NCI-H2227 treated with DMSO at 0.1 percent for 48 hours (cell line): ENCODE measurements around the gene ADD2.
"Not testable (repeated sequence)": the region's sequence is repeated elsewhere in the genome, so short reads cannot be mapped to it uniquely, and the experiment has no call there.

Experiments used
- DNase-seq: peaks from one replicate; lab custom pipeline; 2025; lab: John Stamatoyannopoulos, UW

The ADD2 gene

DNA sequence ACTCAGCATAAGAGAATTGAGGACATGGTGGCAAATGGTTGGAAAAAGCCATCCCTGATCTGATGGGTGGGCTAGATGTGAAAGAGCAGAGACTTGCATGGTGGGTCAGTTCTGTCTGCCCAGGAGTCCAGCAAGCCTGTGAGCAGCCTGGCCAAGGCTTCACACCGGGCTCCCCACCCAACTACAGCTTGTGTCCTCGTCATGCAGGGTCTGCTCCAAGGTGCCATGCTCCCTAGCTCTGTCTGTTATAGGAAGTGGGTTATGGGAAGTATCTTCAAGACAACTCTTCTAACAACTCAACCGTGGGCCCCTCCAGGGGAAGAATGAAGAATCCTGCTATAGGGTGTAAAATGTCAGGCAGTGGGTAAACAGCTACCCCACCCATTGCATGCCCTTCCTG lies 97.4 kb downstream of the ADD2 start:
- no peak for DNase-seq

DNA sequence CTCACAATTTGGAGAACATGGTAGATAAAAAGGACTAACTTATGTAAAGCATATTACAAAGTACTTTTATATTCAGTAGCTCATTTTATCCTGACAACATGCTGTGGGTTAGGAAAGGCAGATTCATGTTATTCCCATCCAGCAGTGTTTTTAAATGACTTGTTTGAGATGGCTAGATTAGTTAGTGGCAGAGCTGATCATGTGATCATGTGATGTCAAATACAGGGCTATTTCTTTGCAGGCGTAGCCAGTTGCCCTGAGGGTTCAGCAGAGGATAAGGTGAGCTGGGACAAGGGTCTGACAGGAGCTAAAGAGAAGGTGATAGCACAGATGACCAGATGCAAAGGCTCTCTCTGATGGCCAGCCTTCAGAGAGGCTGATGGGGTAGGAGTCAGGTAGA lies 97.8 kb downstream of the ADD2 start:
- no peak for DNase-seq

DNA sequence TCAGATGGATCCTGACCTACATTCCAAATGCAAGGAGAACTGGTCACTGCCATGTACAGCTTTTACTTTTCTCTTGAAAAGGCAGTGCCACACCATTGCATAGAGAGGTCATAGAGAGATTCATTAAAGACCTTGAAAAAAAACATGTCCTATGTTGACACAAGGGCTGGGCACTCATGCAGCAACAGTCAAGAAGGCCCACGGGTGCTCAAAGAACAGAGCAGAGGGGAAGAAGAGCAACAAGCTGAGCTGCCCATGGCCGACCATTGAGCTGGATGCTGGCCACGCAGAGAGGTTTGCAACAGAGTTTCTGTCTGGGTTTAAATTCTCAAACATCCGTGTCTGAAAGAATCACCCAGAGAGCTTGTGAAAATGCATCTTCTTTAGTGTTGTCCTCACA lies 99.1 kb downstream of the ADD2 start:
- no peak for DNase-seq

DNA sequence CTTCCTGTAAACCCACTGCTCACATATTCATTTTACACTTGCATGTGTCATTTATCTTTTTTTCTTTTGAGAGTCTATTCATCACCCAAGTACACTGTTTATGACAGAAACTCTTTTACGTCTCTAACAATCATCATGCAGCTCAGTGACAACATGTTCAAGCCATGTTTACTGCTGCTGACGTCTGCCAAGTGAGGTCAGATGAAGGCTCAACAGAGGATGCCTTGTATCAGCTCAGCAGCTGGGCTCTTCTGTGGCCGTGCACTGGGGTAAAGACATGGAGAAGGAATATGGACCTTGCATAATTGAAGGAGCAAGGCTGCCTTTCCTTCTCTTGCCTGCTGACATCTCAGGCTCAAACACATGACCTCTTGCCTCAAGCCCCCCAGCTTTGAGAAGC lies 99.6 kb downstream of the ADD2 start:
- DNase-seq = no peak

DNA sequence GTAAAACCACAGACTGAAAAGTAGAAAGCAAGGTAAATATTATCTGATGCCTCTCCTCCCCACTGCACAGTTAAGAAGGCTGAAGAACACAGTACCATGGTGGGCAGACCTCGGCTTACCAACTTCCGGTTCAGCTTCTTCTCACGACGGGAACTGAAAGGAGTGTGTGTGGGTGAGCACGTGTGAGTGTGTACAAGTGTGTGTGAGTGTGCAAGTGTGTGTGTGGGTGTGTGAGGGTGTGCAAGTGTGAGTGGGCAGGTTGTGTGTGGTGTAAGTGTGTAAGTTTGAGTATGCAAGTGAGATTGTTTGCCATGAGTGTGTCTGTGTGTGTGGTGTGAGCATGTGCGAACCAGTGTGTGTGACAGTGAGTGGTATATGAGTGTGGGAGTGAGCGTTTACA lies 103.5 kb downstream of the ADD2 start:
- DNase-seq = no peak

- no peak for DNase-seq
Observed at GRCh38 chr2:70663411-70663810, 104.6 kb downstream of the ADD2 start.

DNA sequence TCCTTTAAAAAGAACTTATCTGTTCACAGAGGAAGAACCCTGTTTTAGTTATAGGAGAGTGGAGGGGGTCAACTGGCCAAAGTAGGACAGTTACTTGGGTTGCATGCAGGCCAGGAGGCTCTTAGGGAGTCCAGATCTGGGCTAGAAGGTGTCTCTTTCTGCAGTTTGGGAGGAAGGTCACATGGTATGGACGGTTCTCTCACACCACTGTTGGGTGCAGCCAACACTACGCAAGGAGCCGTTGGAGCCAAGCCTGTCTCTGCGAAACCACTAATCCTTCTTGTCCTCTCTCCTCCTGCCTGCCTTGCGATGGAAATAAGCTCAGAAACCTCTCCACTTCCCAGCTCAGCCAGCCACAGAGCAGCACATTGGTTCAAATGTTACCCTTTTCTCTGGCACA lies 108.4 kb downstream of the ADD2 start:
- no peak for DNase-seq

- no peak for DNase-seq
Observed at GRCh38 chr2:70658476-70658875, 109.5 kb downstream of the ADD2 start.

GRCh38 chr2:70657246-70657645 lies 110.8 kb downstream of the ADD2 start:
- DNase-seq = no peak

- no peak for DNase-seq
Observed at GRCh38 chr2:70656421-70657010, 111.5 kb downstream of the ADD2 start.

- DNase-seq = no peak
Observed at GRCh38 chr2:70655786-70656185, 112.2 kb downstream of the ADD2 start.

GRCh38 chr2:70655211-70655610 lies 112.8 kb downstream of the ADD2 start:
- not testable (repeated sequence) for DNase-seq

GRCh38 chr2:70651727-70652126 lies 116.3 kb downstream of the ADD2 start:
- DNase-seq = no peak

GRCh38 chr2:70651014-70651413 lies 117.0 kb downstream of the ADD2 start:
- DNase-seq = no peak

DNA sequence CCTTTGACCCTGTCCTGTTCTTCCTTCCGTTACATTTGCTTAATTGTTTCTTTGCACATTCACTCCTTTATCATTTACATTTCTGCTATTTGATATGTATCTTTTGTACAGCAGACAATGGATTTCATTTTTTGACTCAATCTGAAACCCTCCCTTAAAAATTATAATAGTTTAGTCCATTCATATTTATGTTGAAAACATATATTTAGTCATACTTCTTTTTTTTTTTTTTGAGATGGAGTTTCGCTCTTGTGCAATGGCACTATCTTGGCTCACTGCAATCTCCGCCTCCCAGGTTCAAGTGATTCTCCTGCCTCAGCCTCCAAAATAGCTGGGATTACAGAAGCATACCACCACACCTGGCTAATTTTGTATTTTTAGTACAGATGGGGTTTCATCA lies 119.0 kb downstream of the ADD2 start:
- DNase-seq = no peak

DNA sequence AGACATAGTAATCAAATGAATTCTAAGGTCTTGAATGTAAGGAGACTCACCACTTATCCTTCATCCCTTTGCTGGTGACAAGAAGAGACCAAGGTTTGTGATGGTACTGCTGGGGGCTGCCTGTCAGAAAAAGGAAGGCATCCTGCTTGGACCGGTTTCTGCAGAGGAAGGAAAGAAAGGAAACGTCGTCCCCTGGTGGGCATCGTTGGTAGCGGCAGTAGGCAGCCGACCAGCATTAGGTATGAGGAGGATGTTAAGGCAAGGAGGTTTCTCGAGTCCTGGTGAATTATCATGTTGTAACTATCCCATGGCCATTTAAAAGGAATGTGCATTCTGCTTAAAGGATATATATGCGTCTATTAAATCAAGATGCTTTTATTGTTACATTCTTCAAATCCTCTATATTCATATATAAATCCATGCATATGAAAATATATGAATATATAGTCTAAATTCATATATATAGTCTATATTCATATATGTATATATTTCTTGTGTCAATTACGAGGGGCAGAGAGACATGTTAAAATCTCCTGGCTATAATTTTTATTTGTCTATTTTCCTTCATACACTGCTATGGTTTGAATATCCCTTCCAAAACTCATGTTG lies 120.0 kb downstream of the ADD2 start:
- DNase-seq = peak; percentile 78

DNA sequence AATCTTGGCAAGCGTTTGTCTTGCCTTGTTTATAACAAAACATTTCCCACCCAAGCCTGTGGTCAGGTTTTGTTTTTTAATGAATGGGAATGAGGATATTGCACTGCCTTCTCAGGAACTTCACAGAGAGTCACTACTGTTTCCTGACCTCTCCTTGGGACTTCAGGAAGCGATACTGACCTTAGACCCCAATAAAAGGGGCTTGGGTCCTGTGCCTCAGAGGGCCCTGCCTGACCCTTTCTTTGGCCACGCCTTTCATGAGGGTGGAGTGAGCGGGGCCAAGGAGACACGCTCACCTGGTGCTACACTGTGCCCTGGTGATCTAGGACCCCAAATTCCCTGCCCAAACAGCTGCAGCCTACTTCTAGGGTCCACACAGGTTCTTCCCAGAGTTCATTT lies 121.6 kb downstream of the ADD2 start:
- no peak for DNase-seq

GRCh38 chr2:70645733-70646419 lies 122.1 kb downstream of the ADD2 start:
- no peak for DNase-seq

GRCh38 chr2:70643715-70644114 lies 124.3 kb downstream of the ADD2 start:
- DNase-seq = no peak

GRCh38 chr2:70641263-70641784 lies 126.7 kb downstream of the ADD2 start:
- DNase-seq = no peak

DNA sequence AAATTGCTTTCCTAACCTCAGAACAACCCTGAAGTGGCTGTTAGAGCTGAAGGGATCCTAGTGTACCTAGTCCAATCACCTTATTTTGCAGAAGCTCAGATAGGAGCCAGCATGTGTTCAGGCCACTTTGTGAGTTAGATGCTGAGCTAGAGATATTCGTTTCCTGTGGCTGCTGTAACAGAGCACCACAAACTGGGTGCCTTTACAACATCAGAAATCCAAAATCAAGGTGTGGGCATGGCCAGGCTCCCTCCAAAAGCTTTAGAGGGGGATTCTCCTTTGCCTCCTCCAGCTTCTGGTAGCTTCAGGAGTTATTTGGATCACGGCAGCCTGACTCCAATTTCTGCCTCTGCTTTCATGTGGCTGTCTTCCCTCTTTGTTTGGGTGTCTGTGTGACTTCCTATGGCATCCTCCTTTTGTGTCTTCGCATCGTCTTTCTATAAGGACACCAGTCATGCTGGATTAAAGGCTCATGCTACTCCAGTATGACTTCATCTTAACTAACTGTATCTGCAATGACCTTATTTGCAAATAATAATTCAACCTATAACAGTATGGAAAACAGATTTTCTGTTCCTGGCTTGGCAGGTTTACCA lies 128.1 kb downstream of the ADD2 start:
- no peak for DNase-seq

DNA sequence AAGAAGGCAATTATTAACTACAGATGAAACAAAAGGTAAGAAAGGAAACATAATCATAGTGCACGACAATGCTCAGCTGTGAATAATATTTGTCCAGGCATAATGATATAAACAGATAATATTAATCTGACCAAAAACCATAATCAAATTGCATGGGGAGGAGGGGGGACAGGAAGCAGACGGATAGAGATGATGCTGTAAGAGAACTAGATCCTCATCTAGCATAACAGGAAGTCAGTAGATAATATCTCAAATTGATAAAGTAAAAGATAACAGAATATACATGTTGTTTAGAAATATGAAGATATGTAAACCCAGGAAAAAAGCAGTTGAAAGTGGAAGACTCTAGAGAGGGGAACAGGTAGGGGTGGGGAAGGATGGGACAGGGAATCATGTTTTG lies 129.4 kb downstream of the ADD2 start:
- DNase-seq = no peak

DNA sequence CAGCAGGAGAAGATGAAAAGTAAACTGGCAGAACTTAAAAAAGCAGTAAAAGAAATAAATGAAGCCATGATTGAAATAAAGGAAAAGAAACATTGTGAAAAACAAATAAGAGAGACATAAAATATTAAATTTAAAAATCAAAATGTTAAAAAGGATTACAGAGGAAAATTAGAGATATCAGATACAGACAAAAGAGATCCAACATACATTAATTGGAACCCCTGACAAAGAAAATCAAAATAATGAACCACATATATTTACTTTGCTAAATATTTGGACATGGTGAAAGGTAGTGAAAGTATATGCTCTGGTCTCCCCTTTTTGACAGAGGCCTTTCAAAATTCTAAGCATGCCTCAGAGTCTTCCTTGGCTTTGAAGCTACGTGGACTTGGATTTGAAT lies 134.5 kb downstream of the ADD2 start:
- DNase-seq = no peak
